Nephron (organoid): ENCODE data around the gene CCDC86.

Experiments used
- H3K27ac Mint-ChIP-seq, 3 experiments: 2 replicates each; pipeline ENCODE4 v1.8.0; 2020; ENCODE audit warnings: mixed read lengths in 3 of 3, mild to moderate bottlenecking in 2 of 3, moderate library complexity in 1 of 3
- H3K27me3 Mint-ChIP-seq: 2 replicates; pipeline ENCODE4 v1.8.0; 2021; ENCODE audit warnings: low read depth, mild to moderate bottlenecking, moderate library complexity, mixed read lengths
- H3K36me3 Mint-ChIP-seq: 2 replicates; pipeline ENCODE4 v1.8.0; 2020; ENCODE audit warnings: low read depth, mixed read lengths
- H3K4me1 Mint-ChIP-seq: 2 replicates; pipeline ENCODE4 v1.8.0; 2020; ENCODE audit warnings: mixed read lengths
- H3K4me3 Mint-ChIP-seq, 3 experiments: 2 replicates each; pipeline ENCODE4 v1.8.0; 2020; ENCODE audit warnings: mild to moderate bottlenecking in 3 of 3, mixed read lengths in 3 of 3, moderate library complexity in 2 of 3
- H3K9me3 Mint-ChIP-seq: 2 replicates; pipeline ENCODE4 v1.8.0; 2020; ENCODE audit warnings: mixed read lengths
- CTCF ChIP-seq, 3 experiments: fragments of 200-600 bp; sonication (generic); IDR thresholded peaks; one replicate each; pipeline ENCODE4 v1.5.0; 2021; ENCODE audit warnings: antibody characterized with exemption in 3 of 3; ENCODE audit not compliant: unreplicated experiment in 3 of 3

The CCDC86 gene

GRCh38 chr11:60842668-60843600 lies 1.0 kb downstream of the CCDC86 start:
- no peaks in the 10 kb centered on the region for H3K27me3 Mint-ChIP-seq
- H3K4me1 Mint-ChIP-seq: peaks cover 54% of the 10 kb centered on the region
- H3K36me3 Mint-ChIP-seq: no peaks in the 10 kb centered on the region
- TF ChIP-seq CTCF (IDR thresholded peaks at IDR 0.05; ENCODE audit: unreplicated experiment in 3 of 3): no peak
- H3K27ac Mint-ChIP-seq: peak overlapping the region in 2 of 3 experiments; percentile 5 to 77
- no peaks in the 10 kb centered on the region for H3K9me3 Mint-ChIP-seq
- peak overlapping the region; percentile 84 to 92 (median 86) for H3K4me3 Mint-ChIP-seq

GRCh38 chr11:60844045-60844869 lies 2.3 kb downstream of the CCDC86 start:
- H3K27me3 Mint-ChIP-seq: no peaks in the 10 kb centered on the region
- no peak overlapping the region for H3K27ac Mint-ChIP-seq
- peak overlapping the region; percentile 84 to 92 (median 86) for H3K4me3 Mint-ChIP-seq
- H3K9me3 Mint-ChIP-seq: no peaks in the 10 kb centered on the region
- TF ChIP-seq CTCF (IDR thresholded peaks at IDR 0.05; ENCODE audit: unreplicated experiment in 3 of 3): no peak
- H3K36me3 Mint-ChIP-seq: peaks cover 4% of the 10 kb centered on the region
- H3K4me1 Mint-ChIP-seq: peaks cover 54% of the 10 kb centered on the region

- Mint-ChIP-seq H3K36me3 (peaks cover 4% of the 10 kb centered on the region), H3K27ac (no peak overlapping the region), H3K27me3 (no peaks in the 10 kb centered on the region), H3K9me3 (no peaks in the 10 kb centered on the region), H3K4me1 (peaks cover 48% of the 10 kb centered on the region), H3K4me3 (peak overlapping the region; percentile 84 to 92 (median 86))
- no peak for TF ChIP-seq CTCF (IDR thresholded peaks at IDR 0.05; ENCODE audit: unreplicated experiment in 3 of 3)
These were observed 2.9 kb downstream of the CCDC86 start for GRCh38 chr11:60844870-60845221.

- no peaks in the 10 kb centered on the region for H3K27me3 Mint-ChIP-seq
- H3K4me1 Mint-ChIP-seq: peaks cover 46% of the 10 kb centered on the region
- no peak overlapping the region for H3K27ac Mint-ChIP-seq
- TF ChIP-seq CTCF (IDR thresholded peaks at IDR 0.05; ENCODE audit: unreplicated experiment in 3 of 3): no peak
- H3K4me3 Mint-ChIP-seq: peak overlapping the region; percentile 84 to 92 (median 86)
- no peaks in the 10 kb centered on the region for H3K9me3 Mint-ChIP-seq
- peaks cover 4% of the 10 kb centered on the region for H3K36me3 Mint-ChIP-seq
These were observed 3.4 kb downstream of the CCDC86 start for GRCh38 chr11:60845338-60845737.

GRCh38 chr11:60847281-60847680 lies 5.4 kb downstream of the CCDC86 start:
- Mint-ChIP-seq H3K27me3 (no peaks in the 10 kb centered on the region), H3K36me3 (peaks cover 15% of the 10 kb centered on the region), H3K9me3 (no peaks in the 10 kb centered on the region), H3K27ac (no peak overlapping the region), H3K4me1 (peaks cover 30% of the 10 kb centered on the region), H3K4me3 (no peak overlapping the region)
- no peak for TF ChIP-seq CTCF (IDR thresholded peaks at IDR 0.05; ENCODE audit: unreplicated experiment in 3 of 3)
